ENCODE results near the gene GLI3. TPM values are rescaled to one million over a fixed set of nuclear protein-coding genes. Genes with fewer than 3 reads are reported as not detected.
A peak's percentile ranks its signal among the peaks of the same experiment; 100 is the strongest.

The GLI3 gene
- total and polyA plus RNA-seq, 10 of the 15 experiments (the other 5 are each of a cell fraction or from before 2014, with no cell fraction given): 0.01 TPM; not detected in 8

GRCh38 chr7:42237811-42238541, 967 bp upstream of the GLI3 start:
- no peak overlapping the region for H3K27ac ChIP-seq (ENCODE audit: control insufficient read depth, insufficient read depth)
- peak overlapping the region; percentile 71 for H3K4me3 ChIP-seq
- no peaks in the 10 kb centered on the region for H3K9me3 ChIP-seq (replicated peaks; ENCODE audit: control insufficient read depth, insufficient read depth, low read length)
- ChIA-PET RAD21 (ENCODE audit: unreplicated experiment) (no interaction called here), CTCF (no interaction called here), POLR2A (no interaction called here), SMC1A (ENCODE audit: uncharacterized antibody, unreplicated experiment) (no interaction called here)
- no peak overlapping the region for H3K9ac ChIP-seq (ENCODE audit: control insufficient read depth, insufficient read depth, low read length)
- H3K79me2 ChIP-seq (ENCODE audit: control insufficient read depth, insufficient read depth, low read length): no peaks in the 10 kb centered on the region
- intact Hi-C loops (cut with micrococcal nuclease; ENCODE audit: unreplicated experiment): no loop called here
- peaks cover 12 to 18% of the 10 kb centered on the region in 2 experiments for H3K27me3 ChIP-seq (replicated peaks in 1 of 2; ENCODE audit: control insufficient read depth in 2 of 2, insufficient read depth in 2 of 2, low read length in 1 of 2)
- no peaks in the 10 kb centered on the region for H4K20me1 ChIP-seq (ENCODE audit: control insufficient read depth, insufficient read depth)
- H2AFZ ChIP-seq (ENCODE audit: control insufficient read depth, low read depth, low read length): peak overlapping the region; percentile 40
- H3K36me3 ChIP-seq (ENCODE audit: control insufficient read depth in 2 of 2, insufficient read depth in 2 of 2, low read length in 1 of 2): no peaks in the 10 kb centered on the region
- H3K4me2 ChIP-seq (ENCODE audit: control insufficient read depth, insufficient read depth): peak overlapping the region; percentile 92
- WGBS (ENCODE audit: insufficient coverage, insufficient replicate concordance, low lambda C conversion rate, missing lambda C conversion rate): 53% methylated on average over 13 of the region's 66 CpGs
- FAIRE-seq (no peak), ATAC-seq (no peak; the same call in 2 of the 3 replicates), DNase-seq (ENCODE audit: low read depth, low spot score) (no peak)
- BruUV-seq (replicated peaks): no TSS peak
- TF ChIP-seq SMAD5 (IDR thresholded peaks at IDR 0.05; ENCODE audit: low read depth) (no peak), SUZ12 (IDR thresholded peaks at IDR 0.05; ENCODE audit: unreplicated experiment) (peak; percentile 47), POU2F2 (IDR thresholded peaks at IDR 0.05; ENCODE audit: borderline replicate concordance, low read depth, low read length) (no peak)
- in situ Hi-C loops (cut with MboI): no loop called here
- H3K4me1 ChIP-seq (ENCODE audit: control insufficient read depth, insufficient read depth, low read length): no peaks in the 10 kb centered on the region; the same call in 1 of the 2 replicates

GRCh38 chr7:42236266-42236975, 588 bp downstream of the GLI3 start:
- Histone ChIP-seq H3K4me2 (ENCODE audit: control insufficient read depth, insufficient read depth) (peak overlapping the region; percentile 72), H4K20me1 (ENCODE audit: control insufficient read depth, insufficient read depth) (no peaks in the 10 kb centered on the region)
- intact Hi-C loops (cut with micrococcal nuclease; ENCODE audit: unreplicated experiment): no loop called here
- no peak for TF ChIP-seq ZBTB11 (CRISPR knock-in tag; IDR thresholded peaks at IDR 0.05)
- TF ChIP-seq GABPA (IDR thresholded peaks at IDR 0.05; ENCODE audit: low read depth): no peak
- no peak for TF ChIP-seq ZBED1 (IDR thresholded peaks at IDR 0.05; ENCODE audit: borderline replicate concordance)
- no peak for TF ChIP-seq ZNF384 (IDR thresholded peaks at IDR 0.05; ENCODE audit: borderline replicate concordance, low read depth, low read length)
- no peak for TF ChIP-seq CREB1 (IDR thresholded peaks at IDR 0.05; ENCODE audit: low read depth)
- no peak for TF ChIP-seq CHD2 (IDR thresholded peaks at IDR 0.05; ENCODE audit: borderline replicate concordance, low read depth, low read length)

More at GRCh38 chr7:42236266-42236975, 588 bp downstream of the GLI3 start:
- Histone ChIP-seq H3K36me3 (ENCODE audit: control insufficient read depth in 2 of 2, insufficient read depth in 2 of 2, low read length in 1 of 2) (no peaks in the 10 kb centered on the region), H3K27me3 (replicated peaks in 1 of 2; ENCODE audit: control insufficient read depth in 2 of 2, insufficient read depth in 2 of 2, low read length in 1 of 2) (peaks cover 12 to 18% of the 10 kb centered on the region in 2 experiments), H3K79me2 (ENCODE audit: control insufficient read depth, insufficient read depth, low read length) (no peaks in the 10 kb centered on the region), H3K9me3 (replicated peaks; ENCODE audit: control insufficient read depth, insufficient read depth, low read length) (no peaks in the 10 kb centered on the region), H3K4me3 (peak overlapping the region; percentile 57), H3K27ac (ENCODE audit: control insufficient read depth, insufficient read depth) (no peak overlapping the region), H3K9ac (ENCODE audit: control insufficient read depth, insufficient read depth, low read length) (no peak overlapping the region), H3K4me1 (ENCODE audit: control insufficient read depth, insufficient read depth, low read length) (no peaks in the 10 kb centered on the region; the same call in 1 of the 2 replicates), H2AFZ (ENCODE audit: control insufficient read depth, low read depth, low read length) (no peak overlapping the region)
- ChIA-PET SMC1A (ENCODE audit: uncharacterized antibody, unreplicated experiment) (no interaction called here), RAD21 (ENCODE audit: unreplicated experiment) (no interaction called here), CTCF (no interaction called here), POLR2A (no interaction called here)
- BruUV-seq (replicated peaks): no TSS peak
- 19% methylated on average over 52 of the region's 76 CpGs for WGBS (ENCODE audit: insufficient coverage, insufficient replicate concordance, low lambda C conversion rate, missing lambda C conversion rate)
- in situ Hi-C loops (cut with MboI): no loop called here
- DNase-seq (ENCODE audit: low read depth, low spot score) (no peak), FAIRE-seq (no peak), ATAC-seq (no peak; the same call in 1 of the 3 replicates)

Data from GM12878 (cell line).